Lower leg skin (tissue), 4 donors: ENCODE measurements around the gene FXYD1. TPM values are rescaled to one million over a fixed set of nuclear protein-coding genes. Genes with fewer than 3 reads are reported as not detected.

Source experiments
- DNase-seq, 2 donors: peaks; one replicate each; pipeline ENCODE4 v3.0.0-alpha.2; 2019; ENCODE audit warnings: low spot score in 2 of 2
- H3K4me3 ChIP-seq: fragments of 200-600 bp; sonication (generic); 2 replicates; pipeline ENCODE4 v1.5.1; 2017; ENCODE audit warnings: mild to moderate bottlenecking, low read depth; ENCODE audit not compliant: poor library complexity, severe bottlenecking
- CTCF ChIP-seq, 3 donors: fragments of 450-650 bp; IDR thresholded peaks; one replicate each; pipeline ENCODE4 v1.5.1; 2016; ENCODE audit warnings: antibody characterized with exemption in 3 of 3, mild to moderate bottlenecking in 3 of 3, moderate library complexity in 2 of 3
- POLR2A ChIP-seq, 2 donors: fragments of 450-650 bp; IDR thresholded peaks; one replicate each; pipeline ENCODE4 v1.6.1; 2016 to 2017; ENCODE audit warnings: antibody characterized with exemption in 2 of 2, mild to moderate bottlenecking in 1 of 2, moderate library complexity in 1 of 2
- WGBS, 2 donors: methylation state at CpG; one replicate each; pipeline ENCODE4 v1.1.5; 2018; 5-methylcytosine and 5-hydroxymethylcytosine counted together
- intact Hi-C: fragments of 100-400 bp; cut with DNase I; formaldehyde crosslinking; loops from one replicate; pipeline ENCODE4 v1.15.0; 2023; ENCODE audit warnings: low total_unique reads
- total RNA-seq, 4 donors: library from RNA; depleted of rRNA; stranded (reverse); fragments of >200 nt; gene quantifications; one replicate each; pipeline ENCODE4 v1.1.0, GENCODE V29; 2016

FXYD1 gene
- total RNA-seq, 4 donors from 2014 or later, result 5.5 to 20.9 (median 6.5) TPM; not detected in 1

GRCh38 chr19:35157431-35157830, 18.8 kb downstream of the FXYD1 start:
- intact Hi-C loops, result no loop called here
- H3K4me3 ChIP-seq, result no peak overlapping the region
- WGBS, 2 donors, result 95 to 98% methylated on average over 4 of the region's 4 CpGs
- TF ChIP-seq CTCF (IDR thresholded peaks at IDR 0.05) (no peak), POLR2A (IDR thresholded peaks at IDR 0.05) (no peak)
- DNase-seq, result no peak

DNA sequence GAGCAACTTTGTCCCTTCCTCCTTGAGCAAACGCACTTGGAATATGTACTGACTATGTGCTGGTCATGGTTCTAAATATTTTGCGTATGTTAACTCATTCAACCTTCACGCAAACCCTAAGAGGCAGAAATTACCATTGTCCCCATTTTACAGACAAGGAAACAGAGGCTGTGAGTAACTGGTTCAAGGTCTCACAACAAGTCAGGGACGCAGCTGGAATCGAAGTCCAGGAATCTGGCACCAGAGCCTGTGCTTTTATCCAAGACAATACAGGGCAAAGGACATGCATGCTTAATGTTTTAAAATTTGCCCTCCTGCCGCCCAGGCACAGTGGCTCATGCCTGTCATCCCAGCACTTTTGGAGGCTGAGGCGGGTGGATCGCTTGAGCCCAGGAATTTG, 21.0 kb downstream of the FXYD1 start:
- TF ChIP-seq CTCF (IDR thresholded peaks at IDR 0.05), result no peak
- no peak for TF ChIP-seq POLR2A (IDR thresholded peaks at IDR 0.05)
- no peak for DNase-seq
- intact Hi-C loops, result no loop called here
- 88% methylated on average over 8 of the region's 8 CpGs for WGBS, 2 donors
- H3K4me3 ChIP-seq, result no peak overlapping the region

DNA sequence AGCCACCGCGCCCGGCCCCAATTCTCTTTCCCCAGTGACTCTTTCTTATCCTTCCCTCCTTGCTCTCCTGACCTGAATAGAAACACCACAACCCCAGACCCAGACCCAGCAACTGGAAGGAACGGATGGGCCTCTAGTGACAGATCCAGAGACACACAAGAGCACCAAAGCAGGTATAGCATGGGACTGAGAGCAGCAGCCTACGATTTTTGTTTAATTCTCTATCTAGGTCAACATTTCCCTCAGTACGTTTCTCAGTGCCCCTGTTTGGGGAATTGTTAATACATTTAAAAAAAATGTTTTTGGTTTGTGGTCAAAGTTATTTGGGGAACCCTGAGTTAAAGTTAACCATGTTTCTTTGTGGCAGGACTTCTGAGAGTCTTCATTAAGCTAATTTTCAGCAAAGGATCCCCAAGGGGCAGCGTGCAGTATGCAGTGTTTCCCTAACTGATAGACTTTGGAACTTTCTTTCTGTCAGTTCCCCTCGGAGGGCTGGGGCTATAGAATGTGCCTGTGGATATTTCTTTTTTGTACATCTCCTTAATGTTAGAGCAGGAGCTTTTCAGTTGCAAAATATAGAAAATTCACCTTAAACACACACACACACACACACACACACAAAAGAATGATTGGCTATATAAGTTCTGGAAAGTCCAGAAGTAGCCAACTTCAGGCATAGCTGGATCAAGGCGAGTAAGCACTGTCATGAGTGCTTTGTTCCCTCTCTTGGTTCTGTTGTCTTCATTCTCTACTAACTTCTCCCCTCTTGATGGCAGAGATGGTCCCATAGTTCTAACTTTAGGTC, 22.2 kb downstream of the FXYD1 start:
- H3K4me3 ChIP-seq, result no peak overlapping the region
- DNase-seq, result no peak
- WGBS, 2 donors, result 92 to 94% methylated on average over 9 of the region's 9 CpGs
- TF ChIP-seq POLR2A (IDR thresholded peaks at IDR 0.05) (no peak), CTCF (IDR thresholded peaks at IDR 0.05) (no peak)
- intact Hi-C loops, result no loop called here

DNA sequence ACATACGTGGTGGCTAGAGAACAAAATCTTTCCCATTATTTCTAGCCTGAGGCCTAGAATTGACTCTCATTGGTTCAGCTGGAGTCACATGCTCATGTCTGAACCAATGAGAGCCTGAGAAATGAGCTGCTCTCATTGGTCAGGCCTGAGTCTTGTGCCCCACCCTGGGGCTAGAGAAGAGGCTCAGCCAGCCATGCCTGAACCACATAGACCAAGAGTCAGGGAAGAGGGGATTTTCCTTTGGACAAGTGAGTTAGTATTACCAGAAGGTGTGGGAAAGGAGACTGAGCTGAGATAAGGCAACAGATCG, 22.8 kb downstream of the FXYD1 start:
- DNase-seq, result no peak
- intact Hi-C loops, result no loop called here
- 86 to 89% methylated on average over 2 of the region's 2 CpGs for WGBS, 2 donors
- no peak for TF ChIP-seq CTCF (IDR thresholded peaks at IDR 0.05)
- no peak overlapping the region for H3K4me3 ChIP-seq

GRCh38 chr19:35162471-35163326, 24.1 kb downstream of the FXYD1 start:
- H3K4me3 ChIP-seq, result no peak overlapping the region
- TF ChIP-seq CTCF (IDR thresholded peaks at IDR 0.05), result no peak
- no peak for TF ChIP-seq POLR2A (IDR thresholded peaks at IDR 0.05)
- 89 to 90% methylated on average over 6 of the region's 6 CpGs for WGBS, 2 donors

More at GRCh38 chr19:35162471-35163326, 24.1 kb downstream of the FXYD1 start:
- no peak for DNase-seq
- intact Hi-C loops, result no loop called here
